Gastrocnemius medialis (tissue), 4 donors: Measurements from ENCODE around the gene SLC9A5. TPM values are rescaled to one million over a fixed set of nuclear protein-coding genes. Genes with fewer than 3 reads are reported as not detected.

Experiments used
- ATAC-seq, 2 donors: fragments of 150-250 bp; one replicate each; pipeline ENCODE4 v1.9.1; 2016
- DNase-seq, 2 donors: peaks; one replicate each; pipeline ENCODE4 v3.0.0-alpha.2; 2019
- H3K27ac ChIP-seq, 4 donors: fragments of 200-600 bp; sonication (generic); 1 replicate in 1 of 4; 2 replicates in 3 of 4; pipeline ENCODE4 v1.5.1; 2016 to 2018; ENCODE audit warnings: mild to moderate bottlenecking in 2 of 4, moderate library complexity in 1 of 4
- H3K27me3 ChIP-seq, 3 donors: fragments of 200-600 bp; sonication (generic) in 2 of 3; 1 replicate in 1 of 3; 2 replicates in 2 of 3; pipeline versions ENCODE4 v1.5.1 to v1.6.0; 2016 to 2019; ENCODE audit warnings: mild to moderate bottlenecking in 1 of 3, moderate library complexity in 1 of 3
- H3K36me3 ChIP-seq, 2 donors: fragments of 200-600 bp; sonication (generic) in 1 of 2; one replicate each; pipeline ENCODE4 v1.5.1; 2017 to 2018
- H3K4me1 ChIP-seq, 2 donors: fragments of 200-600 bp; sonication (generic) in 1 of 2; one replicate each; pipeline ENCODE4 v1.5.1; 2016 to 2017; ENCODE audit warnings: mild to moderate bottlenecking in 2 of 2
- H3K4me3 ChIP-seq, 4 donors: fragments of 200-600 bp; sonication (generic) in 3 of 4; 1 replicate in 1 of 4; 2 replicates in 3 of 4; pipeline ENCODE4 v1.5.1; 2016 to 2019; ENCODE audit warnings: mild to moderate bottlenecking in 2 of 4
- H3K9me3 ChIP-seq, 3 donors: fragments of 200-600 bp; sonication (generic) in 2 of 3; 1 replicate in 1 of 3; 2 replicates in 2 of 3; pipeline ENCODE4 v1.5.1; 2016 to 2019
- POLR2A ChIP-seq, 2 donors: fragments of 450-650 bp; IDR thresholded peaks; one replicate each; pipeline ENCODE4 v1.6.1; 2017; ENCODE audit warnings: antibody characterized with exemption in 2 of 2, mild to moderate bottlenecking in 2 of 2, moderate library complexity in 2 of 2
- in situ Hi-C, 4 donors: fragments of 200-750 bp; cut with MboI; loops; one replicate each; pipeline versions ENCODE4 v1.15.0 to v1.8.0; 2017; ENCODE audit warnings: low sequenced_read_pairs in 4 of 4
- intact Hi-C: fragments of 100-400 bp; cut with DNase I; formaldehyde crosslinking; loops from one replicate; pipeline ENCODE4 v1.15.1; 2023; ENCODE audit warnings: low total_unique reads
- total RNA-seq, 4 donors: library from RNA; depleted of rRNA; stranded (reverse); fragments of >200 nt; gene quantifications; one replicate each; pipeline versions ENCODE4 v1.1.0 to v1.2.3, GENCODE V29; 2016
- TF ChIP-seq, protein P1 (sequence below), 5 experiments: fragments of 450-650 bp in 3 of 5; fragments of 200-600 bp in 2 of 5; sonication (generic) in 2 of 5; IDR thresholded peaks in 4 of 5; conservative IDR thresholded peaks in 1 of 5; 1 replicate in 4 of 5; 2 replicates in 1 of 5; pipeline ENCODE4 v1.5.1; 2016 to 2019; ENCODE audit warnings: antibody characterized with exemption in 5 of 5, mild to moderate bottlenecking in 3 of 5, moderate library complexity in 3 of 5

The SLC9A5 gene
- total RNA-seq, 4 donors from 2014 or later = 0.61 to 2.0 (median 1.2) TPM

DNA sequence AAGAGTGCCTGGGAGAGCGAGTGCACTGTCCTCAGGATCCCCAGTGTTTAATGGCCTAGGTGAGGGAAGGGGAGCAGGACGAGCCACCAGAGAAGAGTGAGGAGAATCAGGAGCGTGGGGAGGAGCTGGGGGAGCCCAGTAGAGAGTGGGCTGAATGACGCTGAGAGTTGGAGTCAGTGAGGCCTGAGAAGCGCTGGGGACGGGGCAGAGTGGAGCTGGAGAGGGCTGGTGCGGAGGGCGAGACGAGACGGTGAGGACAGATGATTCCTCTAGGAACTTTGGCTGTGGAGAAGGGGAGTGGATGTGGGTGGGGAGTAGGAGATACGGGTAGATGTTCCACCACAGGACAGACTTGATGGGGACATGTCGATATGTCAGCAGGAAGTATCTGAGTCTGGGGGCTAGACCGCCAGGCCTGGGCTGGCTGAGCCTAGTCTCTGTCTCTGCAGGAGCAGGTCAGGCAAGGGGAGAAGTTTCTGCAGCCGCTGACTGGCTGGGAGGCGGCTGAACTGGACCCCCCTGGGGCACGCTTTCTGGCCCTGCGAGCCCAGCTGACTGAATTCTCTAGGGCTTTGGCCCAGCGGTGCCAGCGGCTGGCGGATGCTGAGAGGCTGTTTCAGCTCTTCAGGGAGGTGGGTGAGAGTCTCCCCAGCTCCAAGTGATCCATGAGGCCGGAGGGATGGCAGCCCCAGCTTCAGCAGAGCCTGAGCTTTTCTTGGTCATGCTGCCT is 35.2 kb downstream of the SLC9A5 start:
- intact Hi-C loops (no loop called here), in situ Hi-C loops (no loop called here)
- Histone ChIP-seq H3K4me3 (no peak overlapping the region), H3K27ac (no peak overlapping the region), H3K4me1 (no peaks in the 10 kb centered on the region), H3K27me3 (no peaks in the 10 kb centered on the region), H3K9me3 (no peaks in the 10 kb centered on the region), H3K36me3 (no peaks in the 10 kb centered on the region)
- no peak for TF ChIP-seq POLR2A (IDR thresholded peaks at IDR 0.05)
- TF ChIP-seq, protein P1, sequence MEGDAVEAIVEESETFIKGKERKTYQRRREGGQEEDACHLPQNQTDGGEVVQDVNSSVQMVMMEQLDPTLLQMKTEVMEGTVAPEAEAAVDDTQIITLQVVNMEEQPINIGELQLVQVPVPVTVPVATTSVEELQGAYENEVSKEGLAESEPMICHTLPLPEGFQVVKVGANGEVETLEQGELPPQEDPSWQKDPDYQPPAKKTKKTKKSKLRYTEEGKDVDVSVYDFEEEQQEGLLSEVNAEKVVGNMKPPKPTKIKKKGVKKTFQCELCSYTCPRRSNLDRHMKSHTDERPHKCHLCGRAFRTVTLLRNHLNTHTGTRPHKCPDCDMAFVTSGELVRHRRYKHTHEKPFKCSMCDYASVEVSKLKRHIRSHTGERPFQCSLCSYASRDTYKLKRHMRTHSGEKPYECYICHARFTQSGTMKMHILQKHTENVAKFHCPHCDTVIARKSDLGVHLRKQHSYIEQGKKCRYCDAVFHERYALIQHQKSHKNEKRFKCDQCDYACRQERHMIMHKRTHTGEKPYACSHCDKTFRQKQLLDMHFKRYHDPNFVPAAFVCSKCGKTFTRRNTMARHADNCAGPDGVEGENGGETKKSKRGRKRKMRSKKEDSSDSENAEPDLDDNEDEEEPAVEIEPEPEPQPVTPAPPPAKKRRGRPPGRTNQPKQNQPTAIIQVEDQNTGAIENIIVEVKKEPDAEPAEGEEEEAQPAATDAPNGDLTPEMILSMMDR (IDR thresholded peaks at IDR 0.05 in 4 of 5, conservative IDR thresholded peaks at IDR 0.05 in 1 of 5) = no peak
- DNase-seq (no peak), ATAC-seq (no peak)

DNA sequence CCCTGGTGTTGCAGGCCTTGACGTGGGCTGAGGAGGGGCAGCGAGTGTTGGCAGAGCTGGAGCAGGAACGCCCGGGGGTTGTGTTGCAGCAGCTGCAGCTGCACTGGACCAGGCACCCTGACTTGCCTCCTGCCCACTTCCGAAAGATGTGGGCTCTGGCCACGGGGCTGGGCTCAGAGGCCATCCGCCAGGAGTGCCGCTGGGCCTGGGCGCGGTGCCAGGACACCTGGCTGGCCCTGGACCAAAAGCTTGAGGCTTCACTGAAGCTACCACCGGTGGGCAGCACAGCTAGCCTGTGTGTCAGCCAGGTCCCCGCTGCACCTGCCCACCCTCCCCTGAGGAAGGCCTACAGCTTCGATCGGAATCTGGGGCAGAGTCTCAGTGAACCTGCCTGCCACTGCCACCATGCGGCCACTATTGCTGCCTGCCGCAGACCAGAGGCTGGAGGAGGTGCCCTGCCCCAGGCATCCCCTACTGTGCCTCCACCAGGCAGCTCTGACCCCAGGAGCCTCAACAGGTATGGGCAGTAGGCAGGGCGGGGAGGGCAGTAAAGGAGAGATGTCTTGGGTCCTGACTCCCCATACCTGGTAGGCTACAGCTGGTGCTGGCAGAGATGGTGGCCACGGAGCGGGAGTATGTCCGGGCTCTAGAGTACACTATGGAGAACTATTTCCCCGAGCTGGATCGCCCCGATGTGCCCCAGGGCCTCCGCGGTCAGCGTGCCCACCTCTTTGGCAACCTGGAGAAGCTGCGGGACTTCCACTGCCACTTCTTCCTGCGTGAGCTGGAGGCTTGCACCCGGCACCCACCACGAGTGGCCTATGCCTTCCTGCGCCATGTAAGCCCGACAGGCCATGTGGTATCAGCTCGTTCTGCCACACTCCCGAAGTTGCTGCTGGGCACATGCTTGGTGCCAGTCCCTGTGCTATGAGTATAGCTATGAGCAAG is 36.2 kb downstream of the SLC9A5 start:
- ATAC-seq (peak; percentile 79 to 84), DNase-seq (peak; percentile 27 to 54)
- Histone ChIP-seq H3K4me1 (no peaks in the 10 kb centered on the region), H3K36me3 (no peaks in the 10 kb centered on the region), H3K9me3 (no peaks in the 10 kb centered on the region), H3K27me3 (no peaks in the 10 kb centered on the region), H3K4me3 (no peak overlapping the region), H3K27ac (no peak overlapping the region)
- in situ Hi-C loops (no loop called here), intact Hi-C loops (loop anchor here (1.0 kb wide), 1 partner anchor 25 kb away; no protein-coding TSS in a partner anchor)
- no peak for TF ChIP-seq POLR2A (IDR thresholded peaks at IDR 0.05)
- TF ChIP-seq, protein P1 (IDR thresholded peaks at IDR 0.05 in 4 of 5, conservative IDR thresholded peaks at IDR 0.05 in 1 of 5) = peak; percentile 29 to 71 (median 65)

GRCh38 chr16:67286441-67287235 is 37.9 kb downstream of the SLC9A5 start:
- no peak for DNase-seq
- intact Hi-C loops = no loop called here

DNA sequence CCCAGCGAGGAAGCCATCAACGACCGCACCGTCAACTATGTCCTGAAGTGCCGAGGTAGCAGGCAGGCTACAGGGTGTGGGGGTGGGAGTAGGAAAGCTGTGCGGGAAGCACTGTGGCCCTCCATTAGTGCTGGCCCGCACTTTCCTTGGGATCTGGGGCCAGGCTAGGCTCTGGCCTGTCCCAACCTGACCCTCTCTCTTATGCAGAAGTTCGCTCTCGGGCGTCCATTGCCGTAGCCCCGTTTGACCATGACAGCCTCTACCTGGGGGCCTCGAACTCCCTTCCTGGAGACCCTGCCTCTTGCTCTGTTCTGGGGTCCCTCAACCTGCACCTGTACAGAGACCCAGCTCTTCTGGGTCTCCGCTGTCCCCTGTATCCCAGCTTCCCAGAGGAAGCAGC is 39.2 kb downstream of the SLC9A5 start:
- Histone ChIP-seq H3K27me3 (no peaks in the 10 kb centered on the region), H3K4me1 (no peaks in the 10 kb centered on the region), H3K27ac (no peak overlapping the region), H3K4me3 (no peak overlapping the region), H3K36me3 (no peaks in the 10 kb centered on the region), H3K9me3 (no peaks in the 10 kb centered on the region)
- ATAC-seq (no peak), DNase-seq (no peak)
- no peak for TF ChIP-seq POLR2A (IDR thresholded peaks at IDR 0.05)
- TF ChIP-seq, protein P1 (IDR thresholded peaks at IDR 0.05 in 4 of 5, conservative IDR thresholded peaks at IDR 0.05 in 1 of 5) = no peak
- intact Hi-C loops (no loop called here), in situ Hi-C loops (no loop called here)

More at GRCh38 chr16:67286441-67287235, 37.9 kb downstream of the SLC9A5 start:
- ATAC-seq = no peak
- in situ Hi-C loops = no loop called here
- Histone ChIP-seq H3K36me3 (no peaks in the 10 kb centered on the region), H3K4me3 (no peak overlapping the region), H3K4me1 (no peaks in the 10 kb centered on the region), H3K27me3 (no peaks in the 10 kb centered on the region), H3K27ac (no peak overlapping the region), H3K9me3 (no peaks in the 10 kb centered on the region)
- TF ChIP-seq POLR2A (IDR thresholded peaks at IDR 0.05) = no peak
- TF ChIP-seq, protein P1 (IDR thresholded peaks at IDR 0.05 in 4 of 5, conservative IDR thresholded peaks at IDR 0.05 in 1 of 5) = no peak
